ENCODE measurements around the gene STXBP3.

STXBP3 gene

DNA sequence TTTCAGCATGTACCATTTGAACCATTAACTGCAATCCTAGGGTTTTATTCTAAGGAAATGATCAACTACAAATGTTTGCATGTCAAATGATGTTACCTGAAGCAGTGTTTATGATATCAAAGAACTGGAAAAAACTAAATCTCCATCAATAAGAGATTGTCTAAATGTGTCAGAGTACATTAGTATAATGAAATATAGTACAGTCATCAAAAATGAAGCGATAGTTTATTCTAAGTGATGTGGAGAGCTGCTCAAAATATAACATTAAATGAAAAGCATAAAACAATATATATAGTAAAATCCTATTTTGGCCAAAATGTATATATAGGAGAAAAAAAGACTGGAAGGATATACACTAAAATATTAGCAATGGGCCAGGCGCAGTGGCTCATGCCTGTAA lies 86.5 kb downstream of the STXBP3 start:
- Histone ChIP-seq H2AFZ (ENCODE audit: low read length) (no peak overlapping the region), H3K27me3 (ENCODE audit: control insufficient read depth in 3 of 3, insufficient read depth in 3 of 3, low read depth in 1 of 3, low read length in 3 of 3) (no peaks in the 10 kb centered on the region), H3K23ac (ENCODE audit: low read depth, low read length, poor library complexity) (no peak overlapping the region), H4K8ac (ENCODE audit: low read depth, low read length) (no peak overlapping the region), H3K4me1 (ENCODE audit: control insufficient read depth in 2 of 2, insufficient read depth in 1 of 2, low read depth in 1 of 2, low read length in 2 of 2) (peaks cover 7% of the 10 kb centered on the region in 2 donors), H3K4ac (ENCODE audit: low read length) (no peak overlapping the region), H4K91ac (ENCODE audit: low read depth, low read length, poor library complexity) (no peak overlapping the region), H3K36me3 (replicated peaks in 1 of 2; ENCODE audit: control insufficient read depth in 2 of 2, insufficient read depth in 2 of 2, low read length in 2 of 2) (no peaks in the 10 kb centered on the region), H3K14ac (ENCODE audit: low read length) (no peak overlapping the region), H3K4me3 (ENCODE audit: low read length in 2 of 2) (no peak overlapping the region), H3K27ac (replicated peaks; ENCODE audit: low read length) (no peak overlapping the region), H3K9ac (ENCODE audit: low read depth, low read length, poor library complexity) (no peak overlapping the region), H2BK120ac (ENCODE audit: low read depth, low read length) (no peak overlapping the region), H2BK12ac (ENCODE audit: low read length) (no peak overlapping the region), H3K9me3 (replicated peaks in 1 of 2; ENCODE audit: control insufficient read depth in 2 of 2, insufficient read depth in 1 of 2, low read depth in 1 of 2, low read length in 2 of 2) (no peaks in the 10 kb centered on the region), H3K79me1 (ENCODE audit: low read depth, low read length) (no peaks in the 10 kb centered on the region), H2BK5ac (ENCODE audit: low read length) (no peak overlapping the region), H2AK5ac (ENCODE audit: low read depth, low read length) (no peak overlapping the region), H3K18ac (ENCODE audit: low read length) (no peak overlapping the region), H2BK15ac (ENCODE audit: low read length) (no peak overlapping the region), H3K4me2 (ENCODE audit: insufficient read depth, low read length, poor library complexity, severe bottlenecking) (no peak overlapping the region)
- WGBS, 2 donors (ENCODE audit: extremely low coverage in 2 of 2, insufficient read length in 2 of 2, insufficient replicate concordance in 1 of 2): no CpG with 5 or more reads among the region's 2 CpGs
- DNase-seq (ENCODE audit: low spot score): no peak

DNA sequence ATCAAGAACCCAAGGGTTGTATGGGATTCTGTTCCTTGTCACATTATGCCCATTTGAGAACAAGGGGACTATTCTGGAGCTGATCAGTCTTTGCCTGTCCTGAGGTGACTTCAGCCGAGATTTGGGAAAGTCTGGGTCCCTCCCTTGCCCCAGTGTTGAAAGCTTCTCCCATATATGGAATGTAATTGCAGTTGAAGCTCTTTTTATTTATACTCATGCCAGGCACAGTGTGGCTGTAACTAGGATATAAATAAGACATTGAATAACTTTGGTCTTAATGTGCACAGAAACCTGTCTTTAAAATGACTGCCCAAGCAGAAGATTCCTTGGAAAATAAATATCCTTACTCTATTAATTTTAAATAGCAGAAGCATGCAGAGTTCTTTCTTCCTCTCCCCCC lies 95.2 kb downstream of the STXBP3 start:
- H3K4me3 ChIP-seq (ENCODE audit: low read length in 2 of 2): no peak overlapping the region
- H3K79me1 ChIP-seq (ENCODE audit: low read depth, low read length): no peaks in the 10 kb centered on the region
- H2AK5ac ChIP-seq (ENCODE audit: low read depth, low read length): no peak overlapping the region
- no peak overlapping the region for H4K8ac ChIP-seq (ENCODE audit: low read depth, low read length)
- H2BK5ac ChIP-seq (ENCODE audit: low read length): no peak overlapping the region
- H3K23ac ChIP-seq (ENCODE audit: low read depth, low read length, poor library complexity): no peak overlapping the region
- no peak overlapping the region for H3K4me2 ChIP-seq (ENCODE audit: insufficient read depth, low read length, poor library complexity, severe bottlenecking)
- no peak overlapping the region for H3K14ac ChIP-seq (ENCODE audit: low read length)
- DNase-seq (ENCODE audit: low spot score): no peak
- H3K9ac ChIP-seq (ENCODE audit: low read depth, low read length, poor library complexity): no peak overlapping the region
- H3K4ac ChIP-seq (ENCODE audit: low read length): no peak overlapping the region
- H2BK12ac ChIP-seq (ENCODE audit: low read length): no peak overlapping the region
- H3K4me1 ChIP-seq (ENCODE audit: control insufficient read depth in 2 of 2, insufficient read depth in 1 of 2, low read depth in 1 of 2, low read length in 2 of 2): peaks cover 0 to 8% of the 10 kb centered on the region in 2 donors
- H3K9me3 ChIP-seq (replicated peaks in 1 of 2; ENCODE audit: control insufficient read depth in 2 of 2, insufficient read depth in 1 of 2, low read depth in 1 of 2, low read length in 2 of 2): peaks cover 0 to 5% of the 10 kb centered on the region in 2 donors
- no peak overlapping the region for H2BK15ac ChIP-seq (ENCODE audit: low read length)
- H3K18ac ChIP-seq (ENCODE audit: low read length): no peak overlapping the region
- WGBS, 2 donors (ENCODE audit: extremely low coverage in 2 of 2, insufficient read length in 2 of 2, insufficient replicate concordance in 1 of 2): no CpG with 5 or more reads among the region's 1 CpG
- no peak overlapping the region for H3K27ac ChIP-seq (replicated peaks; ENCODE audit: low read length)
- no peak overlapping the region for H2AFZ ChIP-seq (ENCODE audit: low read length)
- no peak overlapping the region for H4K91ac ChIP-seq (ENCODE audit: low read depth, low read length, poor library complexity)
- no peaks in the 10 kb centered on the region for H3K36me3 ChIP-seq (replicated peaks in 1 of 2; ENCODE audit: control insufficient read depth in 2 of 2, insufficient read depth in 2 of 2, low read length in 2 of 2)
- no peak overlapping the region for H2BK120ac ChIP-seq (ENCODE audit: low read depth, low read length)
- no peaks in the 10 kb centered on the region for H3K27me3 ChIP-seq (ENCODE audit: control insufficient read depth in 3 of 3, insufficient read depth in 3 of 3, low read depth in 1 of 3, low read length in 3 of 3)

- H3K18ac ChIP-seq (ENCODE audit: low read length): no peak overlapping the region
- H4K91ac ChIP-seq (ENCODE audit: low read depth, low read length, poor library complexity): no peak overlapping the region
- no peak overlapping the region for H2AFZ ChIP-seq (ENCODE audit: low read length)
- DNase-seq (ENCODE audit: low spot score): no peak
- no peak overlapping the region for H3K4ac ChIP-seq (ENCODE audit: low read length)
- H2AK5ac ChIP-seq (ENCODE audit: low read depth, low read length): no peak overlapping the region
- H3K14ac ChIP-seq (ENCODE audit: low read length): no peak overlapping the region
- no peaks in the 10 kb centered on the region for H3K27me3 ChIP-seq (ENCODE audit: control insufficient read depth in 3 of 3, insufficient read depth in 3 of 3, low read depth in 1 of 3, low read length in 3 of 3)
- H3K4me3 ChIP-seq (ENCODE audit: low read length in 2 of 2): no peak overlapping the region
- no peak overlapping the region for H3K9ac ChIP-seq (ENCODE audit: low read depth, low read length, poor library complexity)
- H3K79me1 ChIP-seq (ENCODE audit: low read depth, low read length): no peaks in the 10 kb centered on the region
- H3K4me2 ChIP-seq (ENCODE audit: insufficient read depth, low read length, poor library complexity, severe bottlenecking): no peak overlapping the region
- no peak overlapping the region for H2BK15ac ChIP-seq (ENCODE audit: low read length)
- H4K8ac ChIP-seq (ENCODE audit: low read depth, low read length): no peak overlapping the region
- H2BK12ac ChIP-seq (ENCODE audit: low read length): no peak overlapping the region
- H2BK120ac ChIP-seq (ENCODE audit: low read depth, low read length): no peak overlapping the region
- no peak overlapping the region for H3K27ac ChIP-seq (replicated peaks; ENCODE audit: low read length)
- H3K23ac ChIP-seq (ENCODE audit: low read depth, low read length, poor library complexity): no peak overlapping the region
- no CpG with 5 or more reads among the region's 3 CpGs for WGBS, 2 donors (ENCODE audit: extremely low coverage in 2 of 2, insufficient read length in 2 of 2, insufficient replicate concordance in 1 of 2)
- peaks cover 0 to 5% of the 10 kb centered on the region in 2 donors for H3K9me3 ChIP-seq (replicated peaks in 1 of 2; ENCODE audit: control insufficient read depth in 2 of 2, insufficient read depth in 1 of 2, low read depth in 1 of 2, low read length in 2 of 2)
- H3K4me1 ChIP-seq (ENCODE audit: control insufficient read depth in 2 of 2, insufficient read depth in 1 of 2, low read depth in 1 of 2, low read length in 2 of 2): peaks cover 0 to 8% of the 10 kb centered on the region in 2 donors
- H2BK5ac ChIP-seq (ENCODE audit: low read length): no peak overlapping the region
- no peaks in the 10 kb centered on the region for H3K36me3 ChIP-seq (replicated peaks in 1 of 2; ENCODE audit: control insufficient read depth in 2 of 2, insufficient read depth in 2 of 2, low read length in 2 of 2)
Observed at GRCh38 chr1:108842525-108843181, 96.2 kb downstream of the STXBP3 start.

GRCh38 chr1:108843390-108844137 lies 97.1 kb downstream of the STXBP3 start:
- H3K4ac ChIP-seq (ENCODE audit: low read length): no peak overlapping the region
- H2AFZ ChIP-seq (ENCODE audit: low read length): no peak overlapping the region
- no peaks in the 10 kb centered on the region for H3K79me1 ChIP-seq (ENCODE audit: low read depth, low read length)
- no peak overlapping the region for H4K8ac ChIP-seq (ENCODE audit: low read depth, low read length)
- no peak overlapping the region for H3K4me2 ChIP-seq (ENCODE audit: insufficient read depth, low read length, poor library complexity, severe bottlenecking)
- no peak overlapping the region for H3K18ac ChIP-seq (ENCODE audit: low read length)
- peaks cover 0 to under 1% of the 10 kb centered on the region in 2 donors for H3K9me3 ChIP-seq (replicated peaks in 1 of 2; ENCODE audit: control insufficient read depth in 2 of 2, insufficient read depth in 1 of 2, low read depth in 1 of 2, low read length in 2 of 2)
- H3K27ac ChIP-seq (replicated peaks; ENCODE audit: low read length): no peak overlapping the region
- no peaks in the 10 kb centered on the region for H3K36me3 ChIP-seq (replicated peaks in 1 of 2; ENCODE audit: control insufficient read depth in 2 of 2, insufficient read depth in 2 of 2, low read length in 2 of 2)
- H3K23ac ChIP-seq (ENCODE audit: low read depth, low read length, poor library complexity): no peak overlapping the region
- no peak overlapping the region for H2AK5ac ChIP-seq (ENCODE audit: low read depth, low read length)
- H2BK15ac ChIP-seq (ENCODE audit: low read length): no peak overlapping the region
- no peak overlapping the region for H2BK12ac ChIP-seq (ENCODE audit: low read length)
- H3K4me3 ChIP-seq (ENCODE audit: low read length in 2 of 2): no peak overlapping the region
- H3K27me3 ChIP-seq (ENCODE audit: control insufficient read depth in 3 of 3, insufficient read depth in 3 of 3, low read depth in 1 of 3, low read length in 3 of 3): no peaks in the 10 kb centered on the region
- no peak overlapping the region for H3K14ac ChIP-seq (ENCODE audit: low read length)
- DNase-seq (ENCODE audit: low spot score): no peak
- WGBS, 2 donors (ENCODE audit: extremely low coverage in 2 of 2, insufficient read length in 2 of 2, insufficient replicate concordance in 1 of 2): no CpG with 5 or more reads among the region's 3 CpGs
- H3K9ac ChIP-seq (ENCODE audit: low read depth, low read length, poor library complexity): no peak overlapping the region
- H2BK5ac ChIP-seq (ENCODE audit: low read length): no peak overlapping the region
- peaks cover 0 to 8% of the 10 kb centered on the region in 2 donors for H3K4me1 ChIP-seq (ENCODE audit: control insufficient read depth in 2 of 2, insufficient read depth in 1 of 2, low read depth in 1 of 2, low read length in 2 of 2)
- H4K91ac ChIP-seq (ENCODE audit: low read depth, low read length, poor library complexity): no peak overlapping the region
- H2BK120ac ChIP-seq (ENCODE audit: low read depth, low read length): no peak overlapping the region
